Measurements from ENCODE around the gene NOL4L.

DNA sequence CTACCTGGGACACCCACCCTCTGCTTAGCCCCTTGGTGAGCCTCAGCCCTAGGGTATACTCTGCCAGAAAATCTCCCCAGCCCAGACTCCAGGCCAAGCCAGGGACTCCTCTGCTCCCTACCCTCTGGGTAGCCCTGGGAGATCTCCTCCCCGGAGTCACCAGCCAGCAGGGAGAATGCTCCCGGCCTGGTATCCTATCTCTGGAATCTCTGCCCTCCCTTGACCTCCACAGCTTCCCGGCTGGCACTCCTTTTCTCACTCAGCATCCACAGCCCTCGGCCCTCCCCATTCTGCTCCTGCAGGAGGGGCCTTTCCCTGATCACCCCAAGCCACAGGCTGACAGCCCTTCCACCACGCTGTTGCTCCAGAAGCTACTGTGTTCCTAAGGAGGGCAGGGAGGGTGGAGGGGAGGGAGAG is 22.6 kb downstream of the NOL4L start:
- TF ChIP-seq CTCF (IDR thresholded peaks at IDR 0.05; ENCODE audit: low read length) (no peak), EZH2 (IDR thresholded peaks at IDR 0.05; ENCODE audit: borderline replicate concordance, low read length) (no peak)
